SJSA1 (cell line): ENCODE data around the gene ANKS1A. TPM values are rescaled to one million over a fixed set of nuclear protein-coding genes. Genes with fewer than 3 reads are reported as not detected.
A peak's percentile ranks its signal among the peaks of the same experiment; 100 is the strongest.

Source experiments
- DNase-seq, 2 experiments: peaks; one replicate each; pipeline ENCODE4 v3.0.0-alpha.2; 2015 to 2020; ENCODE audit warnings: low spot score in 2 of 2, low read depth in 1 of 2
- H3K27ac ChIP-seq: fragments of 250-450 bp; sonication (Bioruptor Pico); 2 replicates; pipeline ENCODE4 v1.5.1; 2020; ENCODE audit warnings: mild to moderate bottlenecking, moderate library complexity
- H3K27me3 ChIP-seq: fragments of 250-450 bp; sonication (Bioruptor Pico); replicated peaks from 2 replicates; pipeline ENCODE4 v1.5.1; 2020; ENCODE audit warnings: mild to moderate bottlenecking, moderate library complexity
- H3K36me3 ChIP-seq: fragments of 250-450 bp; sonication (Bioruptor Pico); 2 replicates; pipeline ENCODE4 v1.5.1; 2020; ENCODE audit warnings: mild to moderate bottlenecking
- H3K4me1 ChIP-seq: fragments of 250-450 bp; sonication (Bioruptor Pico); replicated peaks from 2 replicates; pipeline ENCODE4 v1.6.1; 2021; ENCODE audit warnings: mild to moderate bottlenecking
- H3K4me3 ChIP-seq: fragments of 250-450 bp; sonication (Bioruptor Pico); 2 replicates; pipeline ENCODE4 v1.5.1; 2020; ENCODE audit warnings: mild to moderate bottlenecking
- H3K9me3 ChIP-seq: fragments of 250-450 bp; sonication (Bioruptor Pico); replicated peaks from 2 replicates; pipeline ENCODE4 v1.5.1; 2020; ENCODE audit warnings: mild to moderate bottlenecking
- total RNA-seq: library from RNA; depleted of rRNA; stranded (reverse); fragments of >200 nt; shearing (Covaris generic); gene quantifications from 2 replicates; pipeline ENCODE4 v1.2.3, GENCODE V29; 2014

ANKS1A gene
- total RNA-seq, 1 experiment from 2014 or later, result 8.1 TPM

GRCh38 chr6:35076997-35077712 is 188.1 kb downstream of the ANKS1A start:
- Histone ChIP-seq H3K27ac (no peak overlapping the region), H3K4me3 (no peak overlapping the region), H3K4me1 (no peaks in the 10 kb centered on the region), H3K9me3 (no peaks in the 10 kb centered on the region), H3K36me3 (peaks cover 11% of the 10 kb centered on the region; the same call in 1 of the 2 replicates), H3K27me3 (no peaks in the 10 kb centered on the region)
- DNase-seq, result no peak

DNA sequence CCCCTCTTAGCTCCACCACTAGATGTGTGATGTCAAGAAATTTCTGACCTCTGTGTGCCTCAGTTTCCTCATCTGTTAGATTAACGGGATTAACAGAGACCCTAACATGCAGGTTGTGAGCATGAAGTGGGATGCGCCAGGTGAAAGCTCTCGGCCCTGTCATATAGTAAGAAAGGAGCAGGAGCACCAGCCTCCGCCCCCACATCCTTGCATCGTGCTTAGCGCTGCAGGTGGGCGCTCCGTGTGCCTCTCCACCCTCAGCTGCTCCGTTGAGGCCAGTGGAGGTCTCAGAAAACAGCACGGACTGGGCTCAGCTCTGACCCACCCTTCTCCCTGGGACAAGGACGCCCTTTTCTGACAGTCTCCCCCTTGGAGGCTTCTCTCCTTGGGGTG is 188.7 kb downstream of the ANKS1A start:
- DNase-seq, result no peak
- H3K4me1 ChIP-seq, result no peaks in the 10 kb centered on the region
- no peaks in the 10 kb centered on the region for H3K9me3 ChIP-seq
- no peak overlapping the region for H3K4me3 ChIP-seq
- H3K36me3 ChIP-seq, result peaks cover 11% of the 10 kb centered on the region; the same call in 1 of the 2 replicates
- no peaks in the 10 kb centered on the region for H3K27me3 ChIP-seq
- H3K27ac ChIP-seq, result no peak overlapping the region

GRCh38 chr6:35078226-35078850 is 189.3 kb downstream of the ANKS1A start:
- Histone ChIP-seq H3K27ac (no peak overlapping the region), H3K9me3 (no peaks in the 10 kb centered on the region), H3K4me3 (no peak overlapping the region), H3K27me3 (no peaks in the 10 kb centered on the region), H3K4me1 (no peaks in the 10 kb centered on the region), H3K36me3 (peaks cover 11% of the 10 kb centered on the region; the same call in 1 of the 2 replicates)
- no peak for DNase-seq

DNA sequence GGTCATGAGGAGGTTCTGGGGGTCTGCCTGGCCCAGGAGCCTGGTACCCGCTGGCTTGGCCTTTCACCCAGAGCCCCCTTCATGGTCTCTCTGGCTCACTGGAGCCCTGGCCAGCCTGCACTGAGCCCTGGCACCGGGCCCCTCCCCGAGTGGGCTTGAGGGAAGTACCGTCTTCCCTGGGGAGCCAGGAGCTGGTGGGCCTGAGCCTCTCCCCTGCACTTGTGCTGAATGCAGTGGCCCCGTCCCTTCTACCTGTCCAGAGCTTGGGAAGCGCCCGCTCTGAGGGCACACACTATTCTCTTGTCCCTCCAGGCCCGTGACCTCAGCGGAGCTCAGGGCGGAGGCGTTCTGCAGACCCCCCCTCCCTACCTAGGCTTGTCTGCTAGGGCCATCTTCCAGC is 189.8 kb downstream of the ANKS1A start:
- Histone ChIP-seq H3K9me3 (no peaks in the 10 kb centered on the region), H3K27me3 (no peaks in the 10 kb centered on the region), H3K36me3 (peaks cover 11% of the 10 kb centered on the region; the same call in 1 of the 2 replicates), H3K4me1 (no peaks in the 10 kb centered on the region), H3K27ac (no peak overlapping the region), H3K4me3 (no peak overlapping the region)
- DNase-seq, result no peak

GRCh38 chr6:35079311-35080000 is 190.4 kb downstream of the ANKS1A start:
- no peak for DNase-seq
- Histone ChIP-seq H3K9me3 (no peaks in the 10 kb centered on the region), H3K27me3 (no peaks in the 10 kb centered on the region), H3K4me1 (no peaks in the 10 kb centered on the region), H3K27ac (no peak overlapping the region), H3K36me3 (peaks cover 11% of the 10 kb centered on the region; the same call in 1 of the 2 replicates), H3K4me3 (no peak overlapping the region)

- H3K27ac ChIP-seq, result no peak overlapping the region
- no peak overlapping the region for H3K4me3 ChIP-seq
- H3K4me1 ChIP-seq, result no peaks in the 10 kb centered on the region
These were observed 191.1 kb downstream of the ANKS1A start for GRCh38 chr6:35080016-35080680.

GRCh38 chr6:35080821-35081425 is 191.9 kb downstream of the ANKS1A start:
- Histone ChIP-seq H3K27me3 (no peaks in the 10 kb centered on the region), H3K4me3 (no peak overlapping the region), H3K27ac (no peak overlapping the region), H3K36me3 (peaks cover 15% of the 10 kb centered on the region; the same call in 1 of the 2 replicates), H3K4me1 (no peaks in the 10 kb centered on the region), H3K9me3 (no peaks in the 10 kb centered on the region)
- peak in 1 of 2 experiments; percentile 34 for DNase-seq

More at GRCh38 chr6:35080016-35080680, 191.1 kb downstream of the ANKS1A start:
- Histone ChIP-seq H3K27me3 (no peaks in the 10 kb centered on the region), H3K36me3 (peaks cover 15% of the 10 kb centered on the region; the same call in 1 of the 2 replicates), H3K9me3 (no peaks in the 10 kb centered on the region)
- DNase-seq, result no peak

GRCh38 chr6:35081426-35081851 is 192.4 kb downstream of the ANKS1A start:
- no peaks in the 10 kb centered on the region for H3K4me1 ChIP-seq
- H3K27ac ChIP-seq, result no peak overlapping the region

DNA sequence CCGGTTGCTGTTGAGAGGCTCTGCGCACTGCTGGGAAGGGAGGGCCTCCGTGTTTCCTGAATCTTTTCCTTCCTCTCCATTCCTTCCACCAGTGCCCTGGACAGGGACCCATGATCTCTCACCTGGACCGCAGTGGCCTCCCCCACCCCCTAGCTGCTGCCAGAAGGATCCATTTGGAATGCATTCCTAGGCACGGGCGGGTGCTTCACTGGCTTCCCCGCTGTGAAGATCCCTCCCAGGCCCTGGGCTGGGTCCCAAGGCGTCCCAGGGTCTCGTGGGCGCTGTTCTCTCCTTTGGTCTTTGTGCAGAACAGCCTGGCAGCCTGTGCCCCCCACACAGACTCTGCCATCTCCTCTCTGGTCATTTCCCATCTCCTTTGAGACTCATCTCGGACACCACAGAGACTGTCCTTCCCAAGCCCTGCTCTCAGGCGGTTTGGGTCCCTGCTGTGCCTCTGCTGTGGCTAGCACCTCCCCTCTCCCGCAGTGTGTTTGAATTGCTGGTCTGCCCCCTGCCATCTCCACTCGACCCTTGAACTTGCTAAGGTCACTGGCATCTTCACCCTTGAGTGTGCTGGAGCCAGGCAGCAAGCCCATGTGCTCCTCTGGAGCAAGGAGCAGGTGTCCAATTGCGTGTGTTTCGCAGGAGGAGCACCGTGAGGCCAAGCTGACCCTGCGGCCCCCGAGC is 193.1 kb downstream of the ANKS1A start:
- Histone ChIP-seq H3K36me3 (peaks cover 15% of the 10 kb centered on the region; the same call in 1 of the 2 replicates), H3K27me3 (no peaks in the 10 kb centered on the region), H3K9me3 (no peaks in the 10 kb centered on the region), H3K4me3 (no peak overlapping the region), H3K4me1 (no peaks in the 10 kb centered on the region), H3K27ac (no peak overlapping the region)
- DNase-seq, result peak in 1 of 2 experiments; percentile 37

More at GRCh38 chr6:35081426-35081851, 192.4 kb downstream of the ANKS1A start:
- H3K4me3 ChIP-seq, result no peak overlapping the region
- H3K9me3 ChIP-seq, result no peaks in the 10 kb centered on the region
- H3K36me3 ChIP-seq, result peaks cover 15% of the 10 kb centered on the region; the same call in 1 of the 2 replicates
- DNase-seq, result peak in 1 of 2 experiments; percentile 37
- H3K27me3 ChIP-seq, result no peaks in the 10 kb centered on the region

DNA sequence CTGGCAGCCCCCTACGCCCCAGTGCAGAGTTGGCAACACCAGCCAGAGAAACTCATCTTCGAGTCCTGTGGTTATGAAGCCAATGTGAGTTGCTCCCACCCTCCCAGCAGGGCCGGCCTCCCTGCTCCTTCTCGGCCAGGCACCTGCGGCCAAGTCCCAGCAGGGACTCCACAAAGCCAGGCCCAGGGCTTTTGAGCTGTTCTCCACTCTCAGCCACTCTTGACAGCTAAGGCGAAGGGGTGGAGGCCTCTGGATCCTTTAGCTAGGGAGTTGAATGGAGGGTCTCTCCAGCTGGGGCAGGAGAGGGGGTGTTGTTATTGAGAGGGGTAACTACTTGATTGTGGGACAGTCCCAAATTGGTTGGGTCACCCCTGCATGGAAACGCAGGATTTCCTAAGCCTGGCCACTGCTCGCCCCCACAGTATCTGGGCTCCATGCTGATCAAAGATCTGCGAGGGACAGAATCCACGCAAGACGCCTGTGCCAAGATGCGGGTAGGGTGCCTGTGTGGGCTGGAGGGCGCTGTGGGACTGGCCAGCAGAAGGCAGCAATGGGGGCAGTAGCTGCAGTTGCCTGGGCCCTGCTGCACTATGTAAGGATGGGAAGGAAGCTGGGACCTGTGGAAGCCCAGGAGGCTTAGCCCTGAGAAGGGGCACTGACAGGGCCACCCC is 193.8 kb downstream of the ANKS1A start:
- peak in 1 of 2 experiments; percentile 37 for DNase-seq
- no peaks in the 10 kb centered on the region for H3K9me3 ChIP-seq
- H3K36me3 ChIP-seq, result peaks cover 15% of the 10 kb centered on the region; the same call in 1 of the 2 replicates
- no peaks in the 10 kb centered on the region for H3K4me1 ChIP-seq
- H3K4me3 ChIP-seq, result no peak overlapping the region
- H3K27ac ChIP-seq, result no peak overlapping the region
- no peaks in the 10 kb centered on the region for H3K27me3 ChIP-seq

DNA sequence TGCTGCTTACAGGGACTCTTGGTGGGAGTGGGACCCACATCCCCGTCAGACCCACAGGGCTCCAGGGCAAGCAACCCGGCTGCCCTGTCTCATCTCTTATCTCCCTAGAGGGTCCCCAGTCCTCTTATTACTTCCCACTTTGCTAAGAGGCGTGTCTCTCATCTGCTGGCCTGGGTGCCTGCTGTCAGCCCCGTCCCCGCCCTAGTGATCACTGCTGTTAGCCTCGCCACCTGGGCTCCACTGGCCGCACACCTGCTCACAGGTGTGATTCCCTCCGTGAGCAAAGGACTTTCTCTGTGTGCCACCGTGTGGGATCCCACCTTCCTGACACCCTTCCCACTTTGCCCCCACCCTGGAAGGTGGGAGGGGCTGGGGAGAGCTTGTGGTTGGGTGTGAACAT is 194.5 kb downstream of the ANKS1A start:
- Histone ChIP-seq H3K36me3 (peaks cover 15% of the 10 kb centered on the region; the same call in 1 of the 2 replicates), H3K4me3 (no peak overlapping the region), H3K27ac (no peak overlapping the region), H3K4me1 (no peaks in the 10 kb centered on the region), H3K9me3 (no peaks in the 10 kb centered on the region), H3K27me3 (no peaks in the 10 kb centered on the region)
- DNase-seq, result peak in 1 of 2 experiments; percentile 32

DNA sequence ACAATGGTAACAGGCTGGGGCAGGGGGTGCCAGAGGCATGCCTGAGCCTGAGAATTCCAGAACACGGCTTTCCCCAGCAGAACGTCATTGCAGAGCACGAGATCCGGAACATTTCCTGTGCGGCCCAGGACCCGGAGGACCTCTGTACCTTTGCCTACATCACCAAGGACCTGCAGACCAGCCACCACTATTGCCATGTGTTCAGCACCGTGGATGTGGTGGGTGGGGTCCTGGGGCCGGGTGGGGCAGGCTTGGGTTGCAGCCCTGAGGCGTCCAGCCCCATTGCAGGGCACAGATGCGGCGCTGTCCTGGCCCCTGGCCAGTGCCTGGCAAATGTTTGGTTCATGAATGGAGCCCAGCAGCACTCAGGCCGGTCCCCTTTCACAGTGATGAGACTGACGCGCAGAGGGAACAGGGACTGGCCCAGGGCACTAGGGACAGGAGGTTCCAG is 195.0 kb downstream of the ANKS1A start:
- H3K4me3 ChIP-seq, result no peak overlapping the region
- no peak overlapping the region for H3K27ac ChIP-seq
- no peaks in the 10 kb centered on the region for H3K9me3 ChIP-seq
- H3K4me1 ChIP-seq, result no peaks in the 10 kb centered on the region
- H3K36me3 ChIP-seq, result peaks cover 15% of the 10 kb centered on the region; the same call in 1 of the 2 replicates
- peak in 1 of 2 experiments; percentile 36 for DNase-seq
- no peaks in the 10 kb centered on the region for H3K27me3 ChIP-seq
